ENCODE measurements around the gene MRPL11.

GRCh38 chr11:66475349-66476172, 36.9 kb upstream of the MRPL11 start:
- TF ChIP-seq CTCF (conservative IDR thresholded peaks at IDR 0.05) (no peak), EZH2 (IDR thresholded peaks at IDR 0.05; ENCODE audit: low read depth) (no peak)

All from PC-9 (cell line).